ENCODE results near the gene LRRC34.

LRRC34 gene

GRCh38 chr3:169822983-169823382 is 10.3 kb upstream of the LRRC34 start:
- TF ChIP-seq PATZ1 (CRISPR knock-in tag; IDR thresholded peaks at IDR 0.05; ENCODE audit: borderline replicate concordance), result no peak
- no peak for ATAC-seq

GRCh38 chr3:169822540-169822939 is 9.8 kb upstream of the LRRC34 start:
- no peak for ATAC-seq

GRCh38 chr3:169822091-169822490 is 9.4 kb upstream of the LRRC34 start:
- TF ChIP-seq PPARA (CRISPR knock-in tag; IDR thresholded peaks at IDR 0.05; ENCODE audit: borderline replicate concordance) (no peak), ZNF8 (CRISPR knock-in tag; IDR thresholded peaks at IDR 0.05) (no peak), BACH2 (CRISPR knock-in tag; IDR thresholded peaks at IDR 0.05; ENCODE audit: borderline replicate concordance) (no peak), SNAI2 (CRISPR knock-in tag; IDR thresholded peaks at IDR 0.05) (no peak), PATZ1 (CRISPR knock-in tag; IDR thresholded peaks at IDR 0.05; ENCODE audit: borderline replicate concordance) (no peak), ZNF565 (CRISPR knock-in tag; conservative IDR thresholded peaks at IDR 0.05; ENCODE audit: low read depth) (no peak), ISL1 (CRISPR knock-in tag; IDR thresholded peaks at IDR 0.05) (no peak)

More at GRCh38 chr3:169822540-169822939, 9.8 kb upstream of the LRRC34 start:
- TF ChIP-seq PPARA (CRISPR knock-in tag; IDR thresholded peaks at IDR 0.05; ENCODE audit: borderline replicate concordance) (no peak), ZC3H10 (CRISPR knock-in tag; IDR thresholded peaks at IDR 0.05) (no peak), SNAI2 (CRISPR knock-in tag; IDR thresholded peaks at IDR 0.05) (no peak), ZFP3 (CRISPR knock-in tag; IDR thresholded peaks at IDR 0.05) (no peak), ZNF8 (CRISPR knock-in tag; IDR thresholded peaks at IDR 0.05) (no peak), TOX (CRISPR knock-in tag; IDR thresholded peaks at IDR 0.05; ENCODE audit: borderline replicate concordance) (no peak), ZNF70 (CRISPR knock-in tag; IDR thresholded peaks at IDR 0.05) (no peak), ZFP30 (CRISPR knock-in tag; IDR thresholded peaks at IDR 0.05) (no peak), ISL1 (CRISPR knock-in tag; IDR thresholded peaks at IDR 0.05) (no peak), PATZ1 (CRISPR knock-in tag; IDR thresholded peaks at IDR 0.05; ENCODE audit: borderline replicate concordance) (no peak), GLIS3 (CRISPR knock-in tag; IDR thresholded peaks at IDR 0.05) (no peak), ARNTL (CRISPR knock-in tag; IDR thresholded peaks at IDR 0.05; ENCODE audit: borderline replicate concordance, low read depth) (no peak), RARB (CRISPR knock-in tag; IDR thresholded peaks at IDR 0.05) (no peak), ESRRG (CRISPR knock-in tag; IDR thresholded peaks at IDR 0.05) (no peak), POU6F1 (CRISPR knock-in tag; IDR thresholded peaks at IDR 0.05; ENCODE audit: borderline replicate concordance, low read depth) (no peak), CSDC2 (CRISPR knock-in tag; IDR thresholded peaks at IDR 0.05) (no peak), TCF4 (CRISPR knock-in tag; IDR thresholded peaks at IDR 0.05; ENCODE audit: borderline replicate concordance) (no peak), CREB5 (CRISPR knock-in tag; IDR thresholded peaks at IDR 0.05; ENCODE audit: low read depth) (no peak)

GRCh38 chr3:169818316-169818715 is 5.6 kb upstream of the LRRC34 start:
- peak; percentile 77 for ATAC-seq

More at GRCh38 chr3:169822091-169822490, 9.4 kb upstream of the LRRC34 start:
- no peak for ATAC-seq

More at GRCh38 chr3:169818316-169818715, 5.6 kb upstream of the LRRC34 start:
- TF ChIP-seq TCF4 (CRISPR knock-in tag; IDR thresholded peaks at IDR 0.05; ENCODE audit: borderline replicate concordance) (no peak), ISL1 (CRISPR knock-in tag; IDR thresholded peaks at IDR 0.05) (peak; percentile 33; the same call in 1 of the 2 replicates)

Data from SK-N-SH treated with all-trans-retinoic acid at 6 μM for 48 hours (cell line).